Heart left ventricle (tissue), 13 donors: ENCODE data around the gene RNF183.

ENCODE experiments used
- CTCF ChIP-seq, 12 donors: fragments of 200-600 bp; sonication (generic) in 4 of 12; IDR thresholded peaks; one replicate each; pipeline versions ENCODE4 v1.5.0 to v1.8.0; 2018 to 2022; ENCODE audit warnings: antibody characterized with exemption in 12 of 12, mild to moderate bottlenecking in 5 of 12
- POLR2A ChIP-seq, 2 donors: fragments of 450-650 bp; IDR thresholded peaks; one replicate each; pipeline ENCODE4 v1.6.1; 2017; ENCODE audit warnings: antibody characterized with exemption in 2 of 2, mild to moderate bottlenecking in 2 of 2, moderate library complexity in 2 of 2
- donor health status: ischemic (EF 13 %, LVEDD 7.1; RV severe dilation, severe dysfunction).
- donor health status: DM: no; HTN: yes; CAD: no.
- donor health status: DM: no; HTN: no; CAD: no.
- donor health status: ischemic (EF 25% LVEDD 6.9; RV normal size, moderate dysfunction).
- donor health status: ischemic (EF 25% LVEDD 5.7; RV mildly dilated, moderate dysfunction).
- donor health status: ischemic (EF 35%, LVEDD 5.7; RV mildly dilated, moderate dysfunction).
- donor health status: nonischemic (EF 11% LVEDD 7.7; RV severe dilation, severe dysfunction).
- donor health status: DM: yes; HTN: yes; CAD: no.
- donor health status: PGD.
- donor health status: ischemic (EF 29% LVEDD 5.4; RV normal size, mild dysfunction).
- donor health status: nonischemic (EF 23%, LVEDD 6.1; RV moderate dilation, normal function).

- TF ChIP-seq CTCF (IDR thresholded peaks at IDR 0.05) (no peak), POLR2A (IDR thresholded peaks at IDR 0.05) (no peak)
Observed at GRCh38 chr9:113313261-113313660, 10.1 kb upstream of the RNF183 start.
